Measurements from ENCODE around the gene ELOVL1.

Gene ELOVL1

DNA sequence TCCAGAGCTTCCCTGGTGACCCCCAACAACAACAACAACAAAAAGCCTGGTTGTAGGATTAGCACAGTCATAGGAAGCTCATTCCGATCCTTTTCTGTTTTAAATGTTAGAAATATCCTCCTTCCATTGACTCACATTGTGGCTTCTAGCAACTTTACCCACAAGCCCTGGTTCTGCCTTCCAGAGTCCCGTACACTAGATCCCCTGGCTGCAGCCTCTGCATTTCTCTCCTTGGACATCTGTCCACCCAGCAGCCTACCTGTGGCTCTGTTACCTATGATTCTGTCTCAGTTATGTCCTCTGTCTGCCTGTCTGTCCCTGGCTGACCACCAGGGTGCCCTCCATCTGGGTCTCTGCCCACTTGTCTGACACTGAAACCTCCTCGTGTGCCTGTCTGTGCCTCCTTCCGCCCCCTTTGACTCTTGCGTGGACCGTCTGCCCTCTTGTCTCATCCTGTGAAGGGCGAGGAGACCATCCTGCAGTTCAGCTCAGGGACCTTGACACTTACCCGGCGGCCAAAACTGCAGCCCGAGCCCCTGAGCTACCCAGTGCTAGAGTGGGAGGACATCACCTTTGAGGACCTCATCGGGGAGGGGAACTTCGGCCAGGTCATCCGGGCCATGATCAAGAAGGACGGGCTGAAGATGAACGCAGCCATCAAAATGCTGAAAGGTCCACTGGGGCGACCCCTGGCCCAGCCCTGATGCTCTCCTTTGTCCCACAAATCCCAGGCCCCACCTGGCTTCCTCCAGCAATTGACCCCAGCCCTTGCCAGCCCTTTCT is 50.9 kb downstream of the ELOVL1 start:
- H3K4me1 Mint-ChIP-seq (ENCODE audit: low read depth), result no peaks in the 10 kb centered on the region
- H3K9me3 Mint-ChIP-seq, result no peaks in the 10 kb centered on the region
- no peak overlapping the region for H3K4me3 Mint-ChIP-seq
- H3K27ac Mint-ChIP-seq, result no peak overlapping the region
- H3K36me3 Mint-ChIP-seq (ENCODE audit: low read depth), result no peaks in the 10 kb centered on the region
- DNase-seq, result no peak
- no peaks in the 10 kb centered on the region for H3K27me3 Mint-ChIP-seq

- Mint-ChIP-seq H3K4me3 (no peak overlapping the region), H3K9me3 (no peaks in the 10 kb centered on the region), H3K27me3 (no peaks in the 10 kb centered on the region), H3K4me1 (ENCODE audit: low read depth) (no peaks in the 10 kb centered on the region), H3K27ac (no peak overlapping the region), H3K36me3 (ENCODE audit: low read depth) (no peaks in the 10 kb centered on the region)
- no peak for DNase-seq
Observed at GRCh38 chr1:43315963-43316737, 51.7 kb downstream of the ELOVL1 start.

GRCh38 chr1:43315481-43315880 is 52.3 kb downstream of the ELOVL1 start:
- H3K9me3 Mint-ChIP-seq, result no peaks in the 10 kb centered on the region
- H3K27me3 Mint-ChIP-seq, result no peaks in the 10 kb centered on the region
- H3K4me1 Mint-ChIP-seq (ENCODE audit: low read depth), result no peaks in the 10 kb centered on the region
- DNase-seq, result no peak
- no peaks in the 10 kb centered on the region for H3K36me3 Mint-ChIP-seq (ENCODE audit: low read depth)
- H3K4me3 Mint-ChIP-seq, result no peak overlapping the region
- no peak overlapping the region for H3K27ac Mint-ChIP-seq

DNA sequence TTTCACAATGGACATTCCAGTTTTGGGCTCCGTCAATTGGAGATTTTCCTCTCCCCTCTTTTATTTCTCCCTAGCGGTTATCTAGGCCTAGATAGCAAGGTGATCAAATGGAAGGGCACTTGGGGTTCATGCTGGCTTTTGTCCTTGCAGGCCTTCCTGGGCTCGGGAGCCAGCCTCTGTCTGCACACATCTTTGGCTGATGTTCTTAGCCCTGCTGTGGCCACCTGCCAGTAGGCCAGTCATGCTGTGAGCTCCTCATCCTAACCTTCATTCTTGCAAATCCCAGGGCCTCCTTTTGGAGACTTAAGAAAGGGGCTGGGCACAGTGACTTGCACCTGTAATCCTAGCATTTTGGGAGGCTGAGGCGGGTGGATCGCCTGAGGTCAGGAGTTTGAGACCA is 53.6 kb downstream of the ELOVL1 start:
- Mint-ChIP-seq H3K27me3 (no peaks in the 10 kb centered on the region), H3K36me3 (ENCODE audit: low read depth) (no peaks in the 10 kb centered on the region), H3K4me1 (ENCODE audit: low read depth) (no peaks in the 10 kb centered on the region), H3K4me3 (no peak overlapping the region), H3K9me3 (no peaks in the 10 kb centered on the region), H3K27ac (no peak overlapping the region)
- DNase-seq, result no peak

DNA sequence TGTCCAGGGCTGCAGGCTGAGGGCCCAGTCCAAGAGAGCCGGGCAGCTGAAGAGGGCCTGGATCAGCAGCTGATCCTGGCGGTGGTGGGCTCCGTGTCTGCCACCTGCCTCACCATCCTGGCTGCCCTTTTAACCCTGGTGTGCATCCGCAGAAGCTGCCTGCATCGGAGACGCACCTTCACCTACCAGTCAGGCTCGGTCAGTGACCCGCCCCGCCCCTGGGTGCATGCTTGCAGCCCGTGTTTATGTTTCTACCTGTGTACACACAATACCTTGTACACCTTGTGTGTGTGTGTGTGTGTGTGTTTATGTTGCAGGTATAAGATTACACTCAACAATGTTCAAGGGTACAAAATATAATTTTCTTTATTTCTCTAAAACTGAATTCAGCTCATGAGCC is 54.0 kb downstream of the ELOVL1 start:
- H3K4me3 Mint-ChIP-seq, result no peak overlapping the region
- DNase-seq, result no peak
- no peak overlapping the region for H3K27ac Mint-ChIP-seq
- H3K36me3 Mint-ChIP-seq (ENCODE audit: low read depth), result no peaks in the 10 kb centered on the region
- H3K4me1 Mint-ChIP-seq (ENCODE audit: low read depth), result no peaks in the 10 kb centered on the region
- no peaks in the 10 kb centered on the region for H3K27me3 Mint-ChIP-seq
- no peaks in the 10 kb centered on the region for H3K9me3 Mint-ChIP-seq

Measured in activated T-cell treated with anti-CD3 and anti-CD28 coated beads, Interleukin-2, amount 50 U/mL, for 24 hours (primary cell).